CD4-positive, alpha-beta T cell treated with Interleukin-17A for 1 hour (primary cell): ENCODE data around the gene CRIP2.

Experiments
- DNase-seq: peaks from one replicate; pipeline ENCODE4 v3.0.0-alpha.2; 2020

CRIP2 gene

DNA sequence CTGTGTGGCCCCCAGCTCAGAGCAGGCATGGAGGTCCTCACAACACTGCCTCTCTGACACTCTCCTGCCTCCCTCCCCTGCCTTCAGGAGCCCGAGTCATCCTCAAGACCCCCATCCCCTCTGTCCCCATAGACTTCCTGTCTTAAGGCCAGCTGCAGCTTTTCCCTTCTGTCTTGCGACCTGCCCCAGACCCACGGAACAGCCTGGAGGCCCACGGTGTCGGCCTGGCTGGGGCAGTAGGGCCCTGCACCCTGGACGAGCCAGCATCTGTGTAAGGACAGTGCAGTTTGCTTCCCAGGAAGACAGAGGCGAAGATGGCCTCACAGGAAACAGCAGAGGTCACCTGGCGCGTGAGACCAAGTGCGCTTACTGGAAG is 26.1 kb downstream of the CRIP2 start:
- DNase-seq, result no peak

GRCh38 chr14:105501504-105502291 is 27.1 kb downstream of the CRIP2 start:
- DNase-seq, result peak; percentile 45

- peak; percentile 29 for DNase-seq
Observed at GRCh38 chr14:105502446-105503295, 28.1 kb downstream of the CRIP2 start.

DNA sequence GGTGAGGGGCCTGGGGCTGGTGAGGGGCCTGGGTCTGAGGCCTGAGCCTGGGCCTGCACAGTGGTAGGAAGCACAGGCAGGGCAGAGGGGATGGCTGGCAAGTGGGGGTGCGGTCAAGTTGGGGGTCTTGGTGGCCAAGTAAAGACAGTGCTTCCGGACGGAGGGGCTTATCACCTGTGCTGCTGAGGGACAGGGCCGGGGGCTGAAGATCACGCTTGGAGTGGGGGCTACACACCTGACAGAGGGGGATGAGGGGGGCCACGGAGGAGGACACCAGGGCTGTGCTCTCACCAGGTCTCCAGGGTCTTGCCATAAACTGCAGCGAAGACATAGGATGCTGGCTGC is 28.6 kb downstream of the CRIP2 start:
- DNase-seq, result peak; percentile 32

- no peak for DNase-seq
Observed at GRCh38 chr14:105503935-105504692, 29.5 kb downstream of the CRIP2 start.

DNA sequence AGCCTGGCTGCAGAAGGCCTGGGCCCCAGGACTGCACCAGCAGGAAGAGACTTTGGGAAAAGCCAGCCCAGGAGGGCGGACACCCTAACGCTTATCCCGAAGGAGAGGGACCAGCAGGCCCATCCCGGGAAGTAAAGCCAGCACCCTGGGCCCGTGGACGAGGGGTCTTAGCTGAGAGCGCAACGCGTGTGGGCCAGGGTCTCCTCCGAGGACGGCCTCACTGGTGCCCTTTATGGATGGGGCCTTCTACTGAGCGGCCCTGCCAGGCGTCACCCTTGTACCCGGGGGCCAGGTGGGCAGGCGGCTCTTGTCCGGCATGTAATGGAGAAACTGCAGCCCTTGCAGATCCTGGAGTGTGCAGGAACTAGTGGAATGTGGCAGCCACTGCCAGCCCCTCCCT is 30.5 kb downstream of the CRIP2 start:
- DNase-seq, result no peak

DNA sequence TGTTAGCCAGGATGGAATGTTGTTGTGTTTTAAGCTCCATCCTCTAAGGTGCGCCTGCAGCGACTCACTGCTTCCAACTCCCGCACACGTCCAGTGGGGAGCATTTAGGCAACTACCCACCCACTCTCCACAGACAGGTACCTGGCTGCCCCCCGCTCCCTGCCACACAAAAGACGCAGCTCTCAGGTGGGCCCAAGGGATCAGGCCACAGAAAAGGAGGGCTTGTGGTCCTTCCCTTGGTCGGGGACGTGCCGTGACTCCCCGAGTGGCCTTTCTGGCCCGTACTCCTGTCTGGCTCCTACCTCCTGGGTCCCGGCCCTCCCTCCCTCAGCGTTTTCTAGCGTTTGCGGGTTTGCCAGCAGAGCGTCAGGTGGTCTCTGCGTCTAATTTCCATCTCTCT is 32.6 kb downstream of the CRIP2 start:
- DNase-seq, result no peak

GRCh38 chr14:105508069-105508468 is 33.4 kb downstream of the CRIP2 start:
- DNase-seq, result no peak

GRCh38 chr14:105508601-105509000 is 34.0 kb downstream of the CRIP2 start:
- DNase-seq, result no peak

GRCh38 chr14:105517096-105517495 is 42.5 kb downstream of the CRIP2 start:
- no peak for DNase-seq

DNA sequence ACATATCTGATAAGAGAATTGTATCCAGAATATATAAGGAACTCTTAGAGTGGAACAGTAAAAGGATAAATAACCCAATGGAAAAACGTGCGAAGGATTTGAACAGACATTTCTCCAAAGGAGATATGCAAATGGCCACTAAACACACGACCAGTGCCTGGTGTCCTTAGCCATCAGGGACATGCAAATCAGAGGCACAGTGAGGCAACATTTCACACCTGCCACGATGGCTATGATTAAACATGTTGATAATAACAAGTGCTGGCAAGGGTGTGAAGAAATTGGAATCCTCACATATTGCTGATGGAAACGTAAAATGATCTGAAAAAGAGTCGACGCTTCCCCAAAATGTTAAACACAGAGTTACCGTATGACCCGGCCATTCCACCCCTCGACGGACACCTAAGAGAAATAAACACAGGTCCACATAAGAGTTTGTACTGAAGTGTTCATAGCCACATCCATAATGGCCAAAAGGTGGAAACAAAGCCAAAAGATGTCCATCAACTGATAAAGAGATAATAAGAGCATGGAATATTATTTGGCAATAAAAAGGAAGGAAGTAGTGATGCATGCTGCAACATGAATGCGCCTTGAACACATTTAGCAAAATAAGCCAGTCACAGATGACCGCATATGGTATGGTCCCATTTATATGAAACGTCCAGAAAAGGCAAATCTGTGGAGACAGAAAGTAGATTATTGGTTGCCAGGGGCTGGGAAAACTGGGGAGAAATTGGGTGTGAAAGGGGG is 45.5 kb downstream of the CRIP2 start:
- no peak for DNase-seq

- DNase-seq, result no peak
Observed at GRCh38 chr14:105525326-105525725, 50.7 kb downstream of the CRIP2 start.

DNA sequence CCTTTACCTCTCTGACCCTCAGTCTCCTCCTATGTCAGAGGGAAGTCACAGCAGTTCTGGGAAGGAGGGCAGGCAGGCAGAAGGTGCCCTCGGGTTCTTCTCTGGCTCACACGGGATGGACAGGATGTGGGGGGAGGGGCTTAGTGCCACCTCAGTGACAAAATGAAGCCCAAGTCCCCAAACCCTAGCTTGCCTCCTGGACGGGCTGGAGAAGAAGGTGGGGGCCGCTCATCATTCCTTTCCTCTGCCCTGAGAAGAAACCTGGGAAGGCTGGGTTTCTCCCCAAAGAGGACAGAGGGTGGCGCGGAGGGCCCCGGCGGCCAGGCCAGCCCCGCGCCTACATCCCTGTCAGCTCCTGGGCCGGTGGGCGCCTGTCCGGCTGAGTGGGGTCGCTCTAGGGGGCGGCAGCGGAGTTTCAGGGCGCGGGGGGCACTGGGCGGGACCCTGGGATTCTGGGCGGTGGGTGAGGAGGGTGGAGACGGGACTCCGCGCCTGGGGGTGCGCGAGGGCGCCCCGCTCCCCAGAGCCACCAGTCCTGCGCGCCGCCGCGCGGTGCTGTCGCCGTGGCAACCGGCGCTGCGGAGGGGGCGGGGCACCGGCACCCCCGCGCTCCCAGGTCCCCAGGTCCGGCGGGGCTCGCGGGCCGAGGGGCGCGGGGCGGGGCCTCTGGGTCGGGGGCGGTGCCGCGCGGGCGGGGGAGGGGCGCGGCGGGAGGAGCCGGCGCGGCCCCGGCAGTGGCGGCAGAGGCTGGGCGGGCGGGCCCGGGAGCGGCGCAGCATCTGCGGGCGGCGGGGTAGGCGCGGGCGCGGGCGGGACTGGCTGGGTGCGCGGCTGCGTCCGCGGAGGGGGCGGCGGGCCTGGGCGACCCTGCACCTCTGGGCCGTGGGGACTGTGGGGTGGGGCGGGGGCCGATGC is 51.5 kb downstream of the CRIP2 start, which contains the start of gene TMEM121:
Gene TMEM121 (plus strand): TSS at position 723 of the 915 bp plus-strand sequence. CDS start 2,252 bp downstream, outside the sequence.
- peak; percentile 60 for DNase-seq

DNA sequence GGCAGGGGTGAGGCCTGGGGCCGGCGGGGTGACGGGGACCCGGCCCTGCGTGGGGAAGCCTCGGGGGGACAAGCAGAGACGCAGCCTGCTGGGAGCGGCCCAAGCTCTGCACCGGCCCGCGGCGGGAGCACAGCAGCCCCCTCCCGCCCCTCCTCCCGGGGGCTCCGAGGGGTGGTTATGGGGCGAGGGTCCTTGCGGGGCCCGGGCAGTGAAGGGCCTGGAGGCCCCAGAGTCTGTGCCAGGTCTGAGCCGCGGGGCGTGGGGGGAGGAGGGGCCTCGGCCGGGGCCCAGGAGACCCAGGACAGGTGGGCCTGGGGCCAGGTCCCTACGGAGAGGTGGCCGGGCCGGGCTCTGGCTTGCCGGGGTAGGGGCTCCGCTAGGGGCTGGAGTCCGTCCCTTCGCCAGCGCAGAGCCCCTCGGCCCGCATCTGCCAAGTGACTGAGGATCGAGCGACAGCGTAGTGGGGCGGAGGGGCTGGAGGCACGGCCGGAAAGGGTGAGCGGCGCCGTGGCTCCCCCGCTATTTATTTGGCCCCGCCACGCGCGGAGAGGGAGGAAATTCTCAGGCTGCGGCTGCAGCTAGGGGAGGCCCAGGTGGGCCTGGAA is 52.3 kb downstream of the CRIP2 start:
- no peak for DNase-seq

DNA sequence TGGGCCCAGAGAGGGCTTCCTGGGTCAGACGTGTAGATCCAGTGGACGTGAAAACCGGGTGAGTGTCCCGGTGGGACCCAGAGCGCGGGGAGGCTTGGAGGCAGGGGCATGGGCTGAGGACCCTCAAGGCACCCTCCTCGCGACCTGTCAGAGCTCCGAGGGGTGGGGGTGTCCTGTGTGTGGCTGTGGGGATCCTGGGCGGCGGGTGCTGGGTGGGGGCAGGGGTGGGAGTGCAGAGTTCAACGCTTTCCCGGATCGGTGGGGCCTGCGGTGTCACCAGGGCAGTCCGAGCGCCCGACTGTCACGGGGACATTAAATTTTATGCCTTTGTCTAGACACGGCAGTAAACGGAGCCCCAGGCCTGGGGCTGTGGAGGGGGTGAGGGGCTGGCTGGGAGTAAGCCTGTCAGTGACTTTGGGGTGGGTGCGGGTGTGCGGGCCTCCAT is 52.8 kb downstream of the CRIP2 start:
- DNase-seq, result no peak

GRCh38 chr14:105527826-105528585 is 53.4 kb downstream of the CRIP2 start:
- peak; percentile 82 for DNase-seq

DNA sequence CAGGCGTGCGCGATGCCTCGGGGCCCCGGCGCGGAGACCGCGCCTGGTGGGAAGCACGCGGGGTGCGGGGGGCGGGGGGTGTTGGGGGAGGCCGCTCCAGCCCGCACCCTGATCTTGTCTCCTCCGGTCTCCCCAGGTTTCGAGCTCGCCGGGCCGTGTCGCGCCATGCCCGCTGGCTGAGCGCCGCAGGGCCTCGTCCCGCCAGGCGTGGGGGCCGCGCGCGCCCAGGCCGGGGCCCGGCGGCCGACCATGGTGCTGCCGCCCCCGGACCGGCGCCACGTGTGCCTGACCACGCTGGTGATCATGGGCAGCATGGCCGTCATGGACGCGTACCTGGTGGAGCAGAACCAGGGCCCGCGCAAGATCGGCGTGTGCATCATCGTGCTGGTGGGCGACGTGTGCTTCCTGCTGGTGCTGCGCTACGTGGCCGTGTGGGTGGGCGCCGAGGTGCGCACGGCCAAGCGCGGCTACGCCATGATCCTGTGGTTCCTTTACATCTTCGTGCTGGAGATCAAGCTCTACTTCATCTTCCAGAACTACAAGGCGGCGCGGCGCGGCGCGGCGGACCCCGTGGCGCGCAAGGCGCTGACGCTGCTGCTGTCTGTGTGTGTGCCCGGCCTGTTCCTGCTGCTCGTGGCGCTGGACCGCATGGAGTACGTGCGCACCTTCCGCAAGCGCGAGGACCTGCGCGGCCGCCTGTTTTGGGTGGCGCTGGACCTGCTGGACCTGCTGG is 54.1 kb downstream of the CRIP2 start:
- no peak for DNase-seq

DNA sequence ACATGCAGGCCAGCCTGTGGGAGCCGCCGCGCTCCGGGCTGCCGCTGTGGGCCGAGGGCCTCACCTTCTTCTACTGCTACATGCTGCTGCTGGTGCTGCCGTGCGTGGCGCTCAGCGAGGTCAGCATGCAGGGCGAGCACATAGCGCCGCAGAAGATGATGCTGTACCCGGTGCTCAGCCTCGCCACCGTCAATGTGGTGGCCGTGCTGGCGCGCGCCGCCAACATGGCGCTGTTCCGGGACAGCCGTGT is 54.6 kb downstream of the CRIP2 start:
- no peak for DNase-seq
